Measurements from ENCODE around the gene ARHGDIG.

The ARHGDIG gene

DNA sequence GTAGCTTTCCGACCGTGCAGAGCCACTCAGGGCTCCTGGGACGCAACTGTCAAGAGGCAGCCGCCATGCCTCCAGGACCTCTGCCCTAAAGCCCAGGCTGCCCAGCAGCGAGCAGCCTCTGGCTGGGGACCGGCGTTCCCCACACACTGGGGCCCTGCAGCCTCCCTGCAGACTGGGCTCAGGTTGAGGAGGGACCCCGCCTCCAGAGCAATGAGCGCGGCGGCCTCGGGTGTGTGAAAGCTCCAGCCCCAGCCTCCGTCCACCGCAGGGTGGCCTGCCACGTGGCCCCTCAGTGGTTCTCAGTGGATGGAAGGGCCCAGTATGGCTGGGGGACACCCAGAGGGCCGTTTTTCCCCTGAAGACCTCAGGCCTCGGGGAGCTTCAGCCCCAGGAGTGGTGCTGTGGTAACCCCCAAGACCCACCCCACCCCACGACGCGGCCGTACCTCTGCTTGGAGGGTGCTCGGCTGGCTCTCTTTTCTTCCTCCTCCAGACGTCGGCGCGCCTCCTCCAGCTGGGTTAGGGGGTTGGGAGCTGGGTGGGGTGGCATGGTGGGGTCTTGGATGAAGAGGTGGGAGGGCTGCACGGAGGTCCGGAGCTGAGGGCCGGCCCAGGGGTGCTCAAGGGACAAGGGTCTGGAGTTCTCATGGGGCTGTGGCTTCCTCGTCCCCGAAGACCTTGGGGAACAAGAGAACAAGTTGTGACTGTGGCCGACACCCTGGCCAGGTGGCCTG, 12.8 kb downstream of the ARHGDIG start:
- no peak for DNase-seq (ENCODE audit: extremely low read depth in 1 of 2, low read depth in 1 of 2)

DNA sequence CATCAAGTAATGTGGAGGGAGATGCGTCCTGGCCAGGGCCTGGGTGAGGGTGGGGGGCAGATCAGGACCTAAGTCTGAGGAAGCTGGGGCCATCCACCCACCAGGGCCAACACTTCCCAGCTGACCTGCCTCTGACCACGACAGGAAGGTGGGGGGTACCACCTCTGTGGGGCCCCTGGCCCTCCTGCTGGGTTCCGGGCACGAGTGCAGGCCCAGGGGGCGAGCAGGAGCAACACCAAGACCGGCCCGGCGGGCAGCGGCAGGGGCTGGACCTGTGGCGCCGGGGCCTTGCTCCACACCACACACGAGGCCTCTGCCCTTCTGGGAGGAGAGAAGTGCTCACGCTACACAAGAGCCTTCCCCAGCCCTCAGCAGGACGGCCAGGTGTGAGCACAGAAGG, 15.9 kb downstream of the ARHGDIG start:
- no peak for DNase-seq (ENCODE audit: extremely low read depth in 1 of 2, low read depth in 1 of 2)

GRCh38 chr16:296806-297510, 16.6 kb downstream of the ARHGDIG start:
- DNase-seq (ENCODE audit: extremely low read depth in 1 of 2, low read depth in 1 of 2) = no peak

GRCh38 chr16:297832-298231, 17.4 kb downstream of the ARHGDIG start:
- no peak for DNase-seq (ENCODE audit: extremely low read depth in 1 of 2, low read depth in 1 of 2)

DNA sequence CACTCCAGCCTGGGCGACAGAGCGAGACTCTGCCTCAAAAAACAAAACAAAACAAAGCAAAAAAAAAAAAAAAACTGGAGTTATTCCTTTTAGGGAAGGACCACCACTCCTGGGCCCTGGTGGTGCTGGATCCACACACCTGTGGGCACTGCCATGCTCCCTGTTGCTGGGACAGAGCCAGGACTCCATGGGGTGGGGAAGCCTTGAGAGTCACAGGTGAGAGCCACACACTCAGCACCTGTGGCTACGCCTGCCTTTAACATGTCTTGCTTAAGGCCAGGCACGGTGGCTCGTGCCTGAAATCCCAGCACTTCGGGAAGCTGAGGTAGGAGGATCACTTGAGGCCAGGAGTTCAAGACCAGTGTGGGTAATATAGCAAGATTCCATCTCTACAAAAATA, 20.8 kb downstream of the ARHGDIG start:
- no peak for DNase-seq (ENCODE audit: extremely low read depth in 1 of 2, low read depth in 1 of 2)

- no peak for DNase-seq (ENCODE audit: extremely low read depth in 1 of 2, low read depth in 1 of 2)
These were observed 21.6 kb downstream of the ARHGDIG start for GRCh38 chr16:301950-302349.

DNA sequence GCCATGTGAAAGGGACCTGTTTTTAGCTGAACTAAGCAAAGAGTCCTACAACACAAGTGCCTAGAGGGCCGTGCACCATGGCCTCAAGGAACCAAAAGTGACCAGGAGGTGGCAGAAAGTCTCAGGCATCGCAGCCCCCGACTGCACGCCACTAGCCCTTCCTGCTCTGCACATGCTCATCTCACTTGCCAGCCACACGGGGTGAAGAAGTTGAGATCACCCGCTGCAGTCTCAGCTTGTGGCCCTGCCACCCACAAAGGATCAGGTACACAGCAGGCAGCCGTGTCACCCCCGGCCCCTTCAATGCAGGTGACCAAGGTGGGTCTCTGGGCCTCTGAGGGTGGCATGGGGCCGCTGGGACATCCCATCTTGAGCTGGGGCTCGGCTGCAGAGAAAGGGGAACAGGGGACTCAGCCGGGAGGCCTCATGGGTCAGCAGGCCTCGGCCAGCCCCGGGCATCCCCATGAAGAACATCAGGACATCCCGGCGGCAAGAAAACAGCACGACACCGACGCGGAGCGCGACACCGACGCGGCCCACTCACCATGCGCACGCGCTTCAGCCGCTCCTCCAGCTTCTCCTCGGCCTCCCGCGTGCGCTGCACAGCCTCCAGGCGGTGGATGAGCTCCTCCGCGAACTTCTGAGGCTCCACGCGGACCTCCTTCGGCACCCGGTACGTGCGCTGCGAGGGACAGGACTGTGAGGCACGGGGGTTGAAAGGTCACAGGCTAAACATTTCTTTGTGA, 23.5 kb downstream of the ARHGDIG start:
- no peak for DNase-seq (ENCODE audit: extremely low read depth in 1 of 2, low read depth in 1 of 2)

GRCh38 chr16:305916-306626, 25.7 kb downstream of the ARHGDIG start:
- no peak for DNase-seq (ENCODE audit: extremely low read depth in 1 of 2, low read depth in 1 of 2)

DNA sequence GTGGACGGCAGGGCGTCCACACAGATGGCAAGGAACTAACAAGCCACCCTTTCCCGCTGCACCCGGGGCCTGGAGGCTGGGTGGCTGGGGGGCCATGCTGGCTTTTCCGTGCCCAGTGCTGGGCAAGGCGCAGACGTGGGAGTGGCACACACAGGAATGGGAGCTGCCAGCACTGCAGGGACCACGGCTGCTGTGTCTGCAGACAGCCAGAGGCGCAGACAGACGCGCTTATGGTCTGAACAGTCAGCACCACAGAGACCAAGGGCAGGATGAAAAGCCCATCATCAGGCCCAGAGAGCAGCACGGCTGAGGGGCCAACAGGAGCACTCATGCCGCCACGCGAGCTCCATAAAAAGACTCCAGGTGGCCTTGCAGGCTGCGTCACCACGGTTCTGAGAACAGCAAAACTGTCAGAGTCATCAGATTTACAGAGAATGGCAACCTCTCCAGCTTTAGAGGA, 26.6 kb downstream of the ARHGDIG start:
- DNase-seq (ENCODE audit: extremely low read depth in 1 of 2, low read depth in 1 of 2) = no peak

DNA sequence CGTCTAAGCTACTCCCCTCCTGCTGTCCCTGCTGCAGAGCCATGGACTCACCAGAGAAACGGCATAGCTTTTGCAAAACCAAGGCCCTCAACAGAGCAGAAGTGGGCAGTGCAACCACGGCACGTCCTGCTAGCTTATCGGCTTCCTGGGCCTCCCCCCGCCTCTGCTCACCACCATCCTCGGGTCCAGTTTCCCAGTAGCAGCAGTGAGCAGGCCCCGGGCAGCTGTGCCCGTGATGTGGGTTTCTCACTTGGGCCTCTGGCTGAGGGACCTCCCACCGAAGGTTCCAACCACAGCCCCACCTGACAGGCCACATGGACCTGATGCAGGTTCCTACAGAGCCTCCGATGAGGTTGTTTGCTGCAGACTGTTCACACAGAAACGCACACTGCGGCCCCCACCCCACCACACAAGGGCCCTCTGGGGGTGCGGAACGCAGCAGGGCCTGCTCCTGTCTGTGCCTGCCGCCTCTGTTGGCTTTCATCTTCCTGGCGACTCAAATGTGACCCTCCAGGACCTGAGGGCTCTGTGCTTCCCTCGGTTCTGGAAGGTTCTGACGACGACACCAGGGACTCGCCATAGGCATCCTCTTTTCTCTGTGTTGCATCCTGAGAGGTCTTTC, 27.4 kb downstream of the ARHGDIG start:
- DNase-seq (ENCODE audit: extremely low read depth in 1 of 2, low read depth in 1 of 2) = no peak

DNA sequence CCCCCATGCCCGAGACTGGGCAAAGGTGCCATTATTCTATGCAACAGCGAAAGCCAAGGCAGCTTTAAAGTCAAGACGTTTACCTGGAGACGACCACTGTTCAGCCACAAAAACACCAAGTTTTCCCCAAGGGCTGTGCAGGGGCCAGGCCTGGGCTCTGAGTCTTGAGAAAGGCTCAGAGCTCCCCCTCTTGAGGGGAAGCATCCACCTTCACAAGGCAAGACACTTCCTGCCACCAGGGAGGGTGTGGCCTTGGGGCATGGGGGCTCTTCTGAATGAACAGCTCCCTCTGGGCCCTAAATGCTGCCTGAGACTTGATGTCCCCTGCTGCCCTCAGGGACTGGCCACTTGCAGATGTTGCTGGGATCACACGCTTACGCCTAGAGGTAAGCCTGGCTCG, 29.1 kb downstream of the ARHGDIG start:
- DNase-seq (ENCODE audit: extremely low read depth in 1 of 2, low read depth in 1 of 2) = no peak

DNA sequence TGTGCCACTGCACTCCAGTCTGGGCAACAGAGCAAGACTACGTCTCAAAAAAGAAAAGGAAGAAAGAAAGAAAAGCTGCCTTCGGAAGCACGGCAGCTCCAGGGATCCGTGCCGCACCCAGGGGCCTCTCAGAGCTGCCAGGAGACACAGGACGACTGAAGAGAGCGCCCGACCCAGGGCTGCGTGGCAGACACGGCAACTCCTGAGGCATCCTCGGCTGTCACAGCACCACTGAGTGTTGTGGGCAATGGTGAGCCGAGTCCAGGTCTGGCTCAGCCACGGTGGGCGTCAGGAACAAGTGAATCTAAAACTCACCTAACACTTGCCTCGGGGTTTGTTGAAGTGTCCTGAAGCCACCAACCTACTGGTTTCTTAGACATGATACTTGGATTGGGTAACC, 31.3 kb downstream of the ARHGDIG start:
- no peak for DNase-seq (ENCODE audit: extremely low read depth in 1 of 2, low read depth in 1 of 2)

DNA sequence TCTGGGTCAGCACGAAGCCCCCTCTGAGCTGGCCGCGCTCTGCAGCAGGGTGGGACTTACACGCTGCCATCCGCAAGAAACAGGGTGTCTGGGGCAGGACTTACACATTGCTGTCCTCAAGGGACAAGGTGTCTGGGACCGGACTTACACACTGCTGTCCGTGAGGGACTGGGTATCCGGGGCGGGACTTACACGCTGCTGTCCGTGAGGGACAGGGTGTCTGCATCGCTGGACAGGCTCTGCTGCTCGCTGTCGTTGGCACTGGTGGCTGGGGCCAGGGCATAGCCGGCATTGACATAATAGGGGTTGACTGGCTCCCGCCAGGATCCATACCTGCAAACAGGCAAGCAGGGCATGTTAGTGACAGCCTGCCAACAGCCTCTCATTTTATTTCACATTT, 34.0 kb downstream of the ARHGDIG start:
- DNase-seq (ENCODE audit: extremely low read depth in 1 of 2, low read depth in 1 of 2) = no peak

DNA sequence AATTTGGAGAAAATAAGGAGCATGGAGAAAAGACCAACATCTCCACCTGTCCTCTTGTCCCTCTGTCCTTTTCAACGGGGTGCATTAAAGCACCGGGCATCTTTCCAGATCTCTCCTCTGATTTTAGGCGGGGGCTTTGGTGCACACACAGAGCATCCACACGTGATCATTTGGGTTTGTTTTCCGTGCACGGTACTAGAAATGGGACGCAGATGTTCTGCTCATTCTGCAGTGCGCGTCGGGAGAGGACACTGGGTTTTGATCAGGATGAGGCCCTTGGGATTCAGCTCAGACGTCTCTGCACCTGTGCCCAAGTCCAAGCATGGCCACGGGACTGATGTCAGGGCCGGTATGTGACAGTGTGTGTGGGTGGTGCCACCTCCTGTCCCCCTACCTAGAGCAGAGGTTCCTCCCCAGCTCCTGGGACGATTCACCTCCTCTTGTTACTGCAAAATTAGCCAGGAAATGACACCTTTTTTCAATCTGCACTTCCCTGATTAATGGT, 34.5 kb downstream of the ARHGDIG start:
- no peak for DNase-seq (ENCODE audit: extremely low read depth in 1 of 2, low read depth in 1 of 2)

DNA sequence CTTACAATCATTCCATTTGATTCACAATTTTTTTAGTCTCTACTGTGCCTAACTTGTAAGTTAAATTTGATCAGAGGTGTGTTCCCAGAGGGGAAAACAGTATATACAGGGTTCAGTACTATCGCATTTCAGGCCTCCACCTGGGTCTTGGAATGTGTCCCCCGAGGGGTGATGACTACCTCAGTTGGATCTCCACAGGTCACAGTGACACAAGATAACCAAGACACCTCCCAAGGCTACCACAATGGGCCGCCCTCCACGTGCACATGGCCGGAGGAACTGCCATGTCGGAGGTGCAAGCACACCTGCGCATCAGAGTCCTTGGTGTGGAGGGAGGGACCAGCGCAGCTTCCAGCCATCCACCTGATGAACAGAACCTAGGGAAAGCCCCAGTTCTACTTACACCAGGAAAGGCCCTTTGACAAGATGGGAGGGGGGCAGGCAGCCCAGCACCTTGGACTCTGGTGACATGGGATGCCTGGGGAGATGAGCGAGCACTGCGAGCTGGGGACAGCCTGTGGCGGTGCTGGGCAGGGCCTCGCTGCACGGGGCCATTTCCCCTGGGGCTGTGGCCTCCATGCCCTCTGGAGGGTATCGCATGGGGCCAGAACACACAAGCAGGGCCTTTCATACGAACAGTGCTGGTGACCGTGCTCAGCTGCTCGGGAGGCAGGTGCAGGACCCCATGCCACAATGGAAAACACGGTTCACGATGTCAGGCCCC, 36.5 kb downstream of the ARHGDIG start:
- no peak for DNase-seq (ENCODE audit: extremely low read depth in 1 of 2, low read depth in 1 of 2)

DNA sequence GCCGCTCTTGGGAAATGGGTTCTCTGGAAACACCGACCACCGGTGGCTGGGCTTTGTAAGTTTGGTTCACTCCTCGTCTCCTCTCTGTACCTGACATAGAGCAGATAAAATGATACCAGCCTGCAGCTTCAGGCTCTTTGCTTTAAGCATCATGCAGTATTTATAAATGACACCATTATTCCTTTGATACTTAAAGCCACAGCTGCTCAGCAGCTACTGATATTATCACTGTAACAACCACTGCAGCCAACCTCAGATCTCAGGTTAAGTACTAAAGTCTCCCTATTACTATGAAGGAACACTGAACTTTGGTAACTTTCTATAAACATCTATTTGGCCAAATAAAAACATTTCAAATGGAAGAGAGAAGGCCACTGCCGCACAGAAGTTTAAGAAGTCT, 37.2 kb downstream of the ARHGDIG start:
- no peak for DNase-seq (ENCODE audit: extremely low read depth in 1 of 2, low read depth in 1 of 2)

DNA sequence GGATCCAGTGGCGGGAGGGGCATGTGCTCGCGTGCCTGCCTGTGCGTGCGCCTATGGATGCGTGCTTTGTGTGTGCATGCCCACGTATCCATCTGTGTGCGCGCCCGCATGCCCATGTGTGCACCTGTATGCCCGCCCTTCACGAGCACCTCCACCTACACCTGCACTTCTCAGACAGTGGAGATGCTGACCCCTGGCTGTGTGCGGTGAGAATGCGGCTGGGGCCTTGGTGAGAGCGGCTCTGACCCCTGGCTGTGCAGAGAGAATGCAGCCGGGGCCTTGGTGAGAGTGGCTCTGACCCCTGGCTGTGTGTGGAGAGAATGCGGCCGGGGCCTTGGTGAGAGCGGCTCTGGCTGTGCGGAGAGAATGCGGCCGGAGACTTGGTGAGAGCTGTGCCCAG, 38.2 kb downstream of the ARHGDIG start:
- DNase-seq (ENCODE audit: extremely low read depth in 1 of 2, low read depth in 1 of 2) = no peak

DNA sequence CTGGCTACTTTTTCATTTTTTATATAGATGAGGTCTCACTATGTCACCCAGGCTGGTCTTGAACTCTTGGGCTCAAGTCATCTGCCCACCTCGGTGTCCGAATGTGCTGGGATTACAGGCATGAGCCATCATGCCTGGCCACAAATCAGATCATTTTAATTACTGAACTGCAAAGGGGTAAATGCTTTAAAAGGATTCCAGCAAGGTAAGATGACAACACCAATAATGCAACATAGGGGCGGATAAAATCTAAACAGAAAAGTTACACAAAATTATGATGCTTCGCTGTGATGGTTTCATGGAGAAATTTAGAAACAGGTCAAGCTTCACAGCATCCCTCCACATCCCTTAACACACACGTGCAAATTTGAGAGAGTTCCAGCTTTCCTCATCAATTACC, 39.8 kb downstream of the ARHGDIG start:
- DNase-seq (ENCODE audit: extremely low read depth in 1 of 2, low read depth in 1 of 2) = no peak

DNA sequence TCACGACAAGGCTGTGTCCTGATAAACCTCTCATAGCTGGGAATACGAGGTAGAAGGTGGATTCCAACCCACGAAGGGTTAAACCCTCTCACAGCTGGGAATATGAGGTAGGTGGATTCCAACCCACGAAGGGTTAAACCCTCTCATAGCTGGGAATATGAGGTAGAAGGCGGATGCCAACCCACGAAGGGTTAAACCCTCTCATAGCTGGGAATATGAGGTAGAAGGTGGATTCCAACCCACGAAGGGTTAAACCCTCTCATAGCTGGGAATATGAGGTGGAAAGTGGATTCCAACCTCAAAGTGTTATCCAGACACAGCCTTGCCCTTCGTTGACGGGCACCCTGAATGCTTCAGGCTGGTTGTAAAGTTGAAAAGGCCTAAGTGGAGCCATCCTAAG, 41.1 kb downstream of the ARHGDIG start:
- no peak for DNase-seq (ENCODE audit: extremely low read depth in 1 of 2, low read depth in 1 of 2)
